NCI-H2171 treated with DMSO at 0.1 percent for 48 hours (cell line): ENCODE data around the gene BPIFB1.

Source experiments
- DNase-seq: peaks from one replicate; lab custom pipeline; 2025; lab: John Stamatoyannopoulos, UW

The BPIFB1 gene

DNA sequence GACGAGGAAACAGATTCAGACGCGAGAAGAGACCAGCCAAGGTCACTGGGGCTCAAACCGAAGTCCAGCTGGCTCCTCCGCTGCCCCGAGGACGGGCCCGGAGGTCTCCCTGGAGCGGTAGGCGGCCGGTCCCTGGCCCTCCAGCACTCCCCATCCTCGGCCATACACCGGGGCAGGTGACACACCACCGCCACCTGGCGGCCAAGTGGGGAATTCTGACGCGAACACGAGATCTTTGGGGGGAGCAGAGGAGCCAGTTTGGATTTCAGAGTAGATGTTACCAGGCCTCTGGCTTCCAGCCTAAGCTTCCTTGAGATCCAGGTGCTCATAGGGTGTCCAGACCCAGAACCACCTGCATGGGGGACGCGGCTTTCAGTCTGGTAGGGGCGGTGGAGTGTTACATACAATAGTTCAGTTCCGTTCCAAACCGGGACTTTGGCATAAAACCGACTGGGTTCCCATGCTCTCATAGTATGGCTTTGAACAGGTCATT, 16.1 kb downstream of the BPIFB1 start:
- DNase-seq = peak; percentile 79

DNA sequence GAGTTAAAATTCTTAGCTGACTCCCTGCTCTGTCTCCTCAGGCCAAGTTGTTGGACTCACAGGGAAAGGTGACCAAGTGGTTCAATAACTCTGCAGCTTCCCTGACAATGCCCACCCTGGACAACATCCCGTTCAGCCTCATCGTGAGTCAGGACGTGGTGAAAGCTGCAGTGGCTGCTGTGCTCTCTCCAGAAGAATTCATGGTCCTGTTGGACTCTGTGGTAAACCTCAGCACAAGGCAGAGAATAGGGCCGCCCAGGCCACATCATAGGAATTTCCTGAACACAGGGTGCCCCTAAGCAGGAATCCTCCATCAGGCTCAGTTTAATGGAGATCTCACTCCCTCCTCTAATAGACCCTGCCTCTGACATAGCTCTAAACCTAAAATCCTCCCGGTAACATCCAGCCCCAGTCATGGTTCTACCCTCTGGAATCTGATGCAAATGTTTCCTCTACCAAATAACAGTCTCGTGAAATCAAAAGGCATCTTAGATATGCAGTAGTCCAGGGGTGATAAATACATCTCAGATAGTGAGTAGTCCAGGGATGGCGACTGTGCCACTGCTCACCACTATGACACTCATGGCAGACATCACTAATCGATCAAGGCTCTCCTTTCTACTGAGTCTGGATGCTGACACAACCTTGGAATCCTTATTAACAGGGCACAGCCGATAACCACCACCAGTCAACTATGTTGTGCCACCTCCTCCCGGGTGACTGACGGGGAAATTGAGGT, 18.3 kb downstream of the BPIFB1 start:
- no peak for DNase-seq

GRCh38 chr20:33303595-33303994, 20.6 kb downstream of the BPIFB1 start:
- no peak for DNase-seq

DNA sequence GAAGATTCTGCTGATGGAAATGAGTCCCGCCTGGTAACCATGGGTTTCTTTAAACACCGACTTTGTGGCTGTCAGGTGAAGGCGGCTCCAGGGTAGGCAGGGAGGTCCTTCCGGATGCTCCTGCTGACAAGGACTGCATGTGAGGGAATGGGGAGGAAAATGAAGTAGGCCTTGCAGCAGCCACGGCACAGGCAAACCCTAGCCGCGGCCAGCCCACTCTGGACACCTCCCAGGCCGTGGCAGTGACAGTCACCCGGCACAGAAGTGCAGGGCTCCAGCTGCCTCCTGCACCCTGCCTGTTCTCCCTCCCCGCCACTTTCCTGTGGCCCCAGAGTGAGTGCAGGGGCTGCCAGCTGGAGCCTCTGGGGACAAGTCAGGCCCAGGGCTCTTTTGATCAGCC, 21.0 kb downstream of the BPIFB1 start:
- no peak for DNase-seq

GRCh38 chr20:33305589-33306057, 22.6 kb downstream of the BPIFB1 start:
- peak; percentile 91 for DNase-seq

DNA sequence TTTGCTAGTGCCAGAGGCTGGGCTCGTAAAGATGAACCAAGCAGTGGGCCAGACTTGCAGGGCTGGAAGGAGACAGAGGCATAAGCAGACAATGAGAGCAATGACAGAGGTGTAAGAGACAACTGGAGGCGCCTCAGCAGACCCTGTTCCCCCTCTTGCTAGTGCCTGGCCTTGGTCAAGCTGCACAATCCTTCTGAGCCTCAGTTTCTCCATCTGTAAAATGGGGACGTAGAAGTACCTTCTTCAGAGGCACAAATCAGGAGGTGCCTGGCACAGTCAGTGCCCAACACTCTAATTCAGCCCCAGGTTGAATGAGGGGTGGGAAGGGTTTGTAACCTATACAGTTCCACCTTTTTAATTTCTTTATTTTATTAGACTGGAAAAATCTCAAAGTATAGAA, 23.2 kb downstream of the BPIFB1 start:
- DNase-seq = no peak

DNA sequence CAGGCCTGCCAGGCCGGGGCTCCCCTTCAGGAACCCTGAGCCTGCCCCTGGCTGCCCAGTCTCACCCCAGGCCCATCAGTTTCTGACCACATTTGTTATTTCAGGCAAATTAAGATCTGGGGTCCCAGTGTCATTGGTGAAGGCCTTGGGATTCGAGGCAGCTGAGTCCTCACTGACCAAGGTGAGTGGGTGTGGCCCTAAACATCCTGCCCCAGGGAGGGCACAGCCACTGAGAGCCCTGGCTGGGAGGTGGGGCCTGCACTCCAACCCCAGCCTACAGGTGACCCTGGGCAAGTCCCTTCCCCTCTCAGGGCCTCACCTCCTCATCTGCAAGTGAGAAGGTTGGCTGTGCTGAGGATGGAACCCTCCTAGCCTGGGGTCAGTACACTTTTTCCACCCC, 23.8 kb downstream of the BPIFB1 start:
- DNase-seq = no peak

GRCh38 chr20:33308668-33309067, 25.7 kb downstream of the BPIFB1 start:
- DNase-seq = no peak

DNA sequence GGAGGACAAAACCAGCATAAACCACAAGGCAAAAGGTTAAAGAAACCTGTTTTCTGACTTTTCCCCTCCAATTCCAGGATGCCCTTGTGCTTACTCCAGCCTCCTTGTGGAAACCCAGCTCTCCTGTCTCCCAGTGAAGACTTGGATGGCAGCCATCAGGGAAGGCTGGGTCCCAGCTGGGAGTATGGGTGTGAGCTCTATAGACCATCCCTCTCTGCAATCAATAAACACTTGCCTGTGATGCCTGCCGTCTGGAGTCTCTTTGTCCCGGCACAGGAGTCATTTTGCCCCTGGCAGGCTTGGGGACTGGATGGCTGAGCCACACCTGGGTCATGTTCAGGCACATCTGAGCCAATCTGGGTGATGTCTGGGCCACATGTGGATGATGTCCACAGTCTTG, 26.6 kb downstream of the BPIFB1 start:
- DNase-seq = peak; percentile 96

DNA sequence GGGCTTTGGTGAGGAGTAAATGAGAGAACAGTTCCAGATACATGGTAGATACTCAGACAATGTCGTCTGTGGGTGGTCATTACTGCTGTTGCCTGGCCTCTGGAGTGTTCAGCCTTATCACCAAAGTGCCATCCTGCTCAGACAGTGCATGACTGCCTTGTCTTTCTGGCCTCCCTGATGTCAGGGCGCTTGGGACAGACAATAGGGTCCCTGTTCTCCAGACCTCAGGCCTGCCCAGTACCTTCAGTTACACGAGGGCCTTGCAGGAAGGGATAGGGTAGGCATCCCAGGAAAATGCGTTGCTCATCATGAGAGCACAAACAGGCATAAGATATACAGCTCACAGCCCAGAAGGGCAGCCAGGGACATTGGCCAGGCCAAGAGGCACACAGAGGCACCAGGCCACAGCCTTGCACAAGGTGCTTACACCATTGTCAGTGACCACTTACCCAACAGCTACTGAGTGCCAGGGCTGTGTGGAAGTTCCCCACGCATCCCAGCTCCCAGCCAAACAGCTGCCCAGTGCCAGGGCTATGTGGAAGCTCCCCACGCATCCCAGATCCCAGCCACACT, 27.4 kb downstream of the BPIFB1 start:
- no peak for DNase-seq

GRCh38 chr20:33311011-33311410, 28.0 kb downstream of the BPIFB1 start:
- DNase-seq = no peak

- DNase-seq = peak; percentile 72
These were observed 29.0 kb downstream of the BPIFB1 start for GRCh38 chr20:33311996-33312395.

DNA sequence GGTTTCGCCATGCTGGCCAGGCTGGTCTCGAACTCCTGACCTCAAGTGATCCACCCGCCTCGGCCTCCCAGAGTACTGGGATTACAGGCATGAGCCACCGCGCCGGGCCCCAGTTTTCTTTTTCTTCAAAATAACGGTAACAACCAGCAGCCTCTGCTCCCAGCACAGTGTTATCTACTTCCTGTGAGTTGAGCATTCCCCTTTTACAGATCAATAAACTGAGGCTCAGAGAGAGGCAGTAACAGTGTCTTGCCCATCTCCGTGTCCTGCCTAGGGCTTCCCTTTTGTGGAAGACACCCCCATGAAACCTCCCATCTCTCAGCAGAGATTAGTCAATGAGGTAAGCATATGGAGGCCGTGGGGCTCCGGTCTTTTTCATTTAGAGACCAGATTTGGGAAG, 29.6 kb downstream of the BPIFB1 start:
- no peak for DNase-seq

- no peak for DNase-seq
These were observed 30.8 kb downstream of the BPIFB1 start for GRCh38 chr20:33313686-33314314.

GRCh38 chr20:33316343-33316742, 33.3 kb downstream of the BPIFB1 start:
- no peak for DNase-seq

GRCh38 chr20:33316958-33317357, 33.9 kb downstream of the BPIFB1 start:
- no peak for DNase-seq

- no peak for DNase-seq
These were observed 34.5 kb downstream of the BPIFB1 start for GRCh38 chr20:33317424-33318095.

GRCh38 chr20:33318096-33318429, 35.0 kb downstream of the BPIFB1 start:
- no peak for DNase-seq

GRCh38 chr20:33320006-33320405, 37.0 kb downstream of the BPIFB1 start:
- DNase-seq = peak; percentile 17

- no peak for DNase-seq
These were observed 39.4 kb downstream of the BPIFB1 start for GRCh38 chr20:33322456-33322855.

DNA sequence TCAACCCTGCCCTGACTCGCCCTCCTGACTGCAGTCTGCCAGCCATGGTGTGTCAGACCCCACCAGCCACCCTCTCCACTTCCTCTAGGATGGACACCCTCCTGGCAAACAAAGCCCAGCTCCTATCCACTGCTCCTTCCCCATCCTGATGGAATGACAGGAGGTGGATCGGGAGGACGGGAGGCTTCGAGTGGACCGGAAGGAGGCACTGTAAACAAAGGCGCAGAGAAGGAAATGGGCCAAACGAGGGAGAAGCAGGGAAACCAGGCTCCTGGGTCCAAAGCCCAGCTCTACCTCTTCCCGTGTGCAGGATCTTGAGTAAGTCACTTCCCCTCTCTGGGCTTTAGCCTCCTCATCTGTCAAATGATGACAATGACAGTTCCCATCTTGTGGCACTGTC, 40.2 kb downstream of the BPIFB1 start:
- no peak for DNase-seq

- DNase-seq = no peak
These were observed 42.3 kb downstream of the BPIFB1 start for GRCh38 chr20:33325350-33325749.
